GM19452 (cell line): ENCODE measurements around the gene IGF2BP1.

Experiments used
- ATAC-seq: cut with Tn5 transposase; IDR thresholded peaks from one replicate; pipeline ENCODE4 v1.9.1; 2021; ENCODE audit not compliant: unreplicated experiment

The IGF2BP1 gene

GRCh38 chr17:48997103-48997826, at the start of gene IGF2BP1:
Gene IGF2BP1, plus strand, starts transcription at chr17:48997385. Its CDS starts 361 bp downstream, at chr17:48997746.
- no peak for ATAC-seq

- ATAC-seq: no peak
These were observed 45.6 kb upstream of the IGF2BP1 start for GRCh38 chr17:48951572-48951971.

- ATAC-seq: no peak
These were observed 44.3 kb upstream of the IGF2BP1 start for GRCh38 chr17:48952904-48953303.

GRCh38 chr17:48954300-48954755, 42.9 kb upstream of the IGF2BP1 start:
- ATAC-seq: no peak

GRCh38 chr17:48960834-48961515, 36.2 kb upstream of the IGF2BP1 start:
- no peak for ATAC-seq

GRCh38 chr17:48961516-48962233, 35.5 kb upstream of the IGF2BP1 start:
- no peak for ATAC-seq

GRCh38 chr17:48970224-48970623, 27.0 kb upstream of the IGF2BP1 start:
- no peak for ATAC-seq

GRCh38 chr17:48970865-48971687, 26.1 kb upstream of the IGF2BP1 start:
- ATAC-seq: no peak

- no peak for ATAC-seq
These were observed 24.5 kb upstream of the IGF2BP1 start for GRCh38 chr17:48972749-48973097.

GRCh38 chr17:48973806-48974205, 23.4 kb upstream of the IGF2BP1 start:
- no peak for ATAC-seq

- no peak for ATAC-seq
These were observed 15.2 kb upstream of the IGF2BP1 start for GRCh38 chr17:48981927-48982539.

GRCh38 chr17:48985436-48986245, 11.5 kb upstream of the IGF2BP1 start:
- no peak for ATAC-seq

GRCh38 chr17:48989100-48989499, 8.1 kb upstream of the IGF2BP1 start:
- no peak for ATAC-seq

GRCh38 chr17:48990882-48991357, 6.3 kb upstream of the IGF2BP1 start:
- ATAC-seq: no peak

- no peak for ATAC-seq
These were observed 4.7 kb upstream of the IGF2BP1 start for GRCh38 chr17:48992444-48992843.

GRCh38 chr17:48993305-48993704, 3.9 kb upstream of the IGF2BP1 start:
- ATAC-seq: no peak

GRCh38 chr17:48993951-48994350, 3.2 kb upstream of the IGF2BP1 start:
- ATAC-seq: no peak

- no peak for ATAC-seq
These were observed 2.5 kb upstream of the IGF2BP1 start for GRCh38 chr17:48994549-48995303.
